H9 (cell line): ENCODE results near the gene PIN1. TPM values are rescaled to one million over a fixed set of nuclear protein-coding genes. Genes with fewer than 3 reads are reported as not detected.

Experiments used
- DNase-seq: peaks from one replicate; pipeline ENCODE4 v3.0.0-alpha.2; 2017
- H2AFZ ChIP-seq: one replicate; pipeline ENCODE4 v1.6.1; 2013; ENCODE audit warnings: mild to moderate bottlenecking, low read length, control low read depth, moderate library complexity
- H2AK5ac ChIP-seq: 2 replicates; pipeline ENCODE4 v1.6.1; 2013; ENCODE audit warnings: low read length, control low read depth, mixed read lengths; ENCODE audit not compliant: insufficient read length
- H2BK120ac ChIP-seq: one replicate; pipeline ENCODE4 v1.6.1; 2013; ENCODE audit warnings: low read depth, mild to moderate bottlenecking, low read length, control low read depth, inconsistent platforms; ENCODE audit not compliant: poor library complexity, severe bottlenecking
- H2BK12ac ChIP-seq: 2 replicates; pipeline ENCODE4 v1.6.1; 2013; ENCODE audit warnings: low read length, control low read depth, mixed read lengths, low read depth; ENCODE audit not compliant: insufficient read length
- H2BK15ac ChIP-seq: 2 replicates; pipeline ENCODE4 v1.6.1; 2013; ENCODE audit warnings: low read depth, low read length, control low read depth
- H2BK20ac ChIP-seq: one replicate; pipeline ENCODE4 v1.6.1; 2013; ENCODE audit warnings: low read depth, mild to moderate bottlenecking, low read length, control low read depth, inconsistent platforms; ENCODE audit not compliant: poor library complexity, severe bottlenecking
- H2BK5ac ChIP-seq: 2 replicates; pipeline ENCODE4 v1.6.1; 2013; ENCODE audit warnings: low read length, control low read depth, mixed read lengths; ENCODE audit not compliant: insufficient read length
- H3K14ac ChIP-seq: 2 replicates; pipeline ENCODE4 v1.6.1; 2013; ENCODE audit warnings: low read length, control low read depth; ENCODE audit not compliant: insufficient read depth
- H3K18ac ChIP-seq: 2 replicates; pipeline ENCODE4 v1.6.1; 2013; ENCODE audit warnings: low read depth, mild to moderate bottlenecking, mixed read lengths, low read length, control low read depth; ENCODE audit not compliant: insufficient read length
- H3K23ac ChIP-seq: 2 replicates; pipeline ENCODE4 v1.6.1; 2013; ENCODE audit warnings: low read length, control low read depth, mixed read lengths, low read depth; ENCODE audit not compliant: insufficient read length
- H3K23me2 ChIP-seq: 2 replicates; pipeline ENCODE4 v1.6.1; 2013; ENCODE audit warnings: low read depth, mild to moderate bottlenecking, mixed read lengths, low read length, control low read depth; ENCODE audit not compliant: insufficient read length, poor library complexity, severe bottlenecking
- H3K27ac ChIP-seq: 2 replicates; pipeline ENCODE4 v1.5.1; 2013; ENCODE audit warnings: low read length, control low read depth, mixed read lengths, low read depth; ENCODE audit not compliant: insufficient read length
- H3K27me3 ChIP-seq: 2 replicates; pipeline ENCODE4 v1.6.1; 2013; ENCODE audit warnings: low read length, control low read depth, inconsistent platforms; ENCODE audit not compliant: insufficient read depth
- H3K4ac ChIP-seq: 2 replicates; pipeline ENCODE4 v1.6.1; 2013; ENCODE audit warnings: low read depth, mild to moderate bottlenecking, control low read depth, inconsistent platforms, low read length, moderate library complexity
- H3K4me1 ChIP-seq: 2 replicates; pipeline ENCODE4 v1.6.1; 2013; ENCODE audit warnings: low read length, control low read depth, inconsistent platforms; ENCODE audit not compliant: insufficient read depth
- H3K4me2 ChIP-seq: 2 replicates; pipeline ENCODE4 v1.6.1; 2013; ENCODE audit warnings: low read length, control low read depth, mixed read lengths; ENCODE audit not compliant: insufficient read length, insufficient read depth
- H3K56ac ChIP-seq: 2 replicates; pipeline ENCODE4 v1.6.1; 2013; ENCODE audit warnings: low read depth, mild to moderate bottlenecking, mixed read lengths, low read length, control low read depth; ENCODE audit not compliant: insufficient read length
- H3K79me1 ChIP-seq: 2 replicates; pipeline ENCODE4 v1.6.1; 2013; ENCODE audit warnings: low read depth, mild to moderate bottlenecking, moderate library complexity, low read length, control low read depth, inconsistent platforms; ENCODE audit not compliant: insufficient read depth, poor library complexity, severe bottlenecking
- H3K79me2 ChIP-seq: 2 replicates; pipeline ENCODE4 v1.6.1; 2013; ENCODE audit warnings: low read length, control low read depth, inconsistent platforms; ENCODE audit not compliant: insufficient read depth
- H3K9ac ChIP-seq: 2 replicates; pipeline ENCODE4 v1.6.1; 2013; ENCODE audit warnings: low read length, control low read depth, mixed read lengths; ENCODE audit not compliant: insufficient read length; ENCODE audit errors: extremely low read depth
- H3K9me3 ChIP-seq: one replicate; pipeline ENCODE4 v1.6.1; 2013; ENCODE audit warnings: low read depth, low read length, inconsistent platforms; ENCODE audit not compliant: control insufficient read depth
- H3T11ph ChIP-seq: one replicate; pipeline ENCODE4 v1.6.1; 2013; ENCODE audit warnings: mild to moderate bottlenecking, low read length, control low read depth, inconsistent platforms
- H4K20me1 ChIP-seq: one replicate; pipeline ENCODE4 v1.6.1; 2013; ENCODE audit not compliant: control insufficient read depth, insufficient read length, insufficient read depth
- H4K5ac ChIP-seq: 2 replicates; pipeline ENCODE4 v1.6.1; 2013; ENCODE audit warnings: low read depth, mild to moderate bottlenecking, mixed read lengths, low read length, control low read depth; ENCODE audit not compliant: insufficient read length
- H4K8ac ChIP-seq: replicated peaks from 2 replicates; pipeline ENCODE4 v1.6.1; 2013; ENCODE audit warnings: low read length, control low read depth, mixed read lengths, low read depth; ENCODE audit not compliant: insufficient read length
- H4K91ac ChIP-seq: 2 replicates; pipeline ENCODE4 v1.6.1; 2013; ENCODE audit warnings: low read depth, mild to moderate bottlenecking, moderate library complexity, mixed read lengths, low read length, control low read depth; ENCODE audit not compliant: insufficient read length
- H3K27ac Mint-ChIP-seq, 3 experiments: 2 replicates in 2 of 3; 3 replicates in 1 of 3; pipeline ENCODE4 v1.8.0; 2020 to 2021; ENCODE audit warnings: mixed read lengths in 3 of 3, mild to moderate bottlenecking in 1 of 3, moderate library complexity in 1 of 3
- H3K27me3 Mint-ChIP-seq: 2 replicates; pipeline ENCODE4 v1.8.0; 2021; ENCODE audit warnings: low read depth, mild to moderate bottlenecking, moderate library complexity, mixed read lengths
- H3K36me3 Mint-ChIP-seq, 3 experiments: 2 replicates in 2 of 3; 3 replicates in 1 of 3; pipeline ENCODE4 v1.8.0; 2020 to 2021; ENCODE audit warnings: low read depth in 3 of 3, mixed read lengths in 3 of 3; ENCODE audit not compliant: insufficient read depth in 1 of 3
- H3K4me1 Mint-ChIP-seq, 2 experiments: 2 replicates each; pipeline ENCODE4 v1.8.0; 2020; ENCODE audit warnings: mixed read lengths in 2 of 2
- H3K4me3 Mint-ChIP-seq, 2 experiments: 2 replicates in 1 of 2; 3 replicates in 1 of 2; pipeline ENCODE4 v1.8.0; 2020 to 2021; ENCODE audit warnings: mild to moderate bottlenecking in 2 of 2, mixed read lengths in 2 of 2, moderate library complexity in 1 of 2
- H3K9me3 Mint-ChIP-seq, 2 experiments: 2 replicates in 1 of 2; 3 replicates in 1 of 2; pipeline ENCODE4 v1.8.0; 2020; ENCODE audit warnings: mild to moderate bottlenecking in 2 of 2, mixed read lengths in 2 of 2, moderate library complexity in 1 of 2
- CTCF ChIP-seq: fragments of 200-600 bp; sonication (generic); conservative IDR thresholded peaks from 3 replicates; pipeline ENCODE4 v1.8.0; 2021; ENCODE audit warnings: antibody characterized with exemption, mild to moderate bottlenecking
- WGBS: extraction: QIAGEN DNeasy Blood & Tissue Kit; methylation state at CpG from one replicate; pipeline ENCODE4 v1.1.7; 2013; ENCODE audit warnings: missing lambda C conversion rate, low lambda C conversion rate, mixed read lengths; ENCODE audit not compliant: insufficient read length; ENCODE audit errors: extremely low coverage; 5-methylcytosine and 5-hydroxymethylcytosine counted together
- total RNA-seq: library from RNA; stranded (reverse); gene quantifications from 2 replicates; pipeline ENCODE4 v1.2.1, GENCODE V29; 2021

PIN1 gene
- total RNA-seq, 1 experiment from 2014 or later = 110 TPM

- H2BK120ac ChIP-seq = no peak overlapping the region
- H4K8ac ChIP-seq = no peak overlapping the region
- WGBS = no CpG with 5 or more reads among the region's 13 CpGs
- H2AFZ ChIP-seq = no peak overlapping the region
- no peak overlapping the region for H3K14ac ChIP-seq
- Mint-ChIP-seq H3K27me3 (no peaks in the 10 kb centered on the region), H3K27ac (peak overlapping the region in 2 of 3 experiments; percentile 13 to 90; a peak in 2 of 7 replicates), H3K9me3 (peaks cover 0 to 5% of the 10 kb centered on the region in 2 experiments; a peak in 2 of 5 replicates), H3K4me3 (peak overlapping the region; percentile 100), H3K36me3 (peaks cover 18 to 21% (median 20%) of the 10 kb centered on the region in 3 experiments), H3K4me1 (peaks cover 6 to 14% of the 10 kb centered on the region in 2 experiments)
- H3K27ac ChIP-seq = no peak overlapping the region
- no peak overlapping the region for H3T11ph ChIP-seq
- H2BK20ac ChIP-seq = no peak overlapping the region
- H3K4ac ChIP-seq = no peak overlapping the region
- no peak for TF ChIP-seq CTCF
- no peak overlapping the region for H4K91ac ChIP-seq
- no peak overlapping the region for H2AK5ac ChIP-seq
- H4K20me1 ChIP-seq = peaks cover 3% of the 10 kb centered on the region
- no peaks in the 10 kb centered on the region for H3K27me3 ChIP-seq
- peak overlapping the region; percentile 72 for H3K9ac ChIP-seq
- no peaks in the 10 kb centered on the region for H3K4me1 ChIP-seq
- H3K18ac ChIP-seq = no peak overlapping the region
- H3K9me3 ChIP-seq = no peaks in the 10 kb centered on the region
- H2BK12ac ChIP-seq = no peak overlapping the region
- peaks cover 16% of the 10 kb centered on the region; the same call in 1 of the 2 replicates for H3K79me2 ChIP-seq
- DNase-seq = no peak
- no peak overlapping the region for H2BK15ac ChIP-seq
- H3K56ac ChIP-seq = no peak overlapping the region
- no peak overlapping the region for H3K23ac ChIP-seq
- no peak overlapping the region for H4K5ac ChIP-seq
- H3K4me2 ChIP-seq = peak overlapping the region; percentile 94
- H2BK5ac ChIP-seq = no peak overlapping the region
- peaks cover 12% of the 10 kb centered on the region for H3K23me2 ChIP-seq
- H3K79me1 ChIP-seq = peaks cover 14% of the 10 kb centered on the region
Observed at GRCh38 chr19:9828551-9829063, 6.5 kb upstream of the PIN1 start.
